Endodermal cell (in vitro differentiated cells): Measurements from ENCODE around the gene GRIP2. TPM values are rescaled to one million over a fixed set of nuclear protein-coding genes. Genes with fewer than 3 reads are reported as not detected.

Experiments
- DNase-seq: peaks from one replicate; pipeline ENCODE4 v3.0.0-alpha.2; 2017
- H3K27ac ChIP-seq: 2 replicates; pipeline ENCODE4 v1.5.1; 2013; ENCODE audit warnings: mild to moderate bottlenecking, low read depth, low read length, moderate library complexity
- H3K27me3 ChIP-seq: 2 replicates; pipeline ENCODE4 v1.6.1; 2013; ENCODE audit warnings: mild to moderate bottlenecking, low read length, moderate library complexity; ENCODE audit not compliant: insufficient read depth, control insufficient read depth, poor library complexity, severe bottlenecking
- H3K36me3 ChIP-seq: 2 replicates; pipeline ENCODE4 v1.7.0; 2013; ENCODE audit warnings: mild to moderate bottlenecking, low read length, moderate library complexity; ENCODE audit not compliant: control insufficient read depth, insufficient read depth
- H3K4me1 ChIP-seq: one replicate; pipeline ENCODE4 v1.7.0; 2013; ENCODE audit warnings: low read length; ENCODE audit not compliant: control insufficient read depth, insufficient read depth
- H3K4me3 ChIP-seq: 2 replicates; pipeline ENCODE4 v1.5.1; 2013; ENCODE audit warnings: mild to moderate bottlenecking, low read length, moderate library complexity
- H3K9ac ChIP-seq: 2 replicates; pipeline ENCODE4 v1.6.1; 2013; ENCODE audit warnings: mild to moderate bottlenecking, low read length, moderate library complexity; ENCODE audit not compliant: poor library complexity, severe bottlenecking; ENCODE audit errors: extremely low read depth
- H3K9me3 ChIP-seq: 2 replicates; pipeline ENCODE4 v1.6.1; 2013; ENCODE audit warnings: mild to moderate bottlenecking, low read length, moderate library complexity; ENCODE audit not compliant: control insufficient read depth
- H3K27ac Mint-ChIP-seq: 2 replicates; pipeline ENCODE4 v1.8.0; 2020; ENCODE audit warnings: mixed read lengths
- H3K27me3 Mint-ChIP-seq: 2 replicates; pipeline ENCODE4 v1.8.0; 2021; ENCODE audit warnings: mild to moderate bottlenecking, mixed read lengths; ENCODE audit not compliant: insufficient read depth
- H3K36me3 Mint-ChIP-seq: 2 replicates; pipeline ENCODE4 v1.8.0; 2020; ENCODE audit warnings: low read depth, mixed read lengths
- H3K4me1 Mint-ChIP-seq: 2 replicates; pipeline ENCODE4 v1.8.0; 2020; ENCODE audit warnings: mixed read lengths
- H3K4me3 Mint-ChIP-seq: 2 replicates; pipeline ENCODE4 v1.8.0; 2020; ENCODE audit warnings: mild to moderate bottlenecking, moderate library complexity, mixed read lengths
- H3K9me3 Mint-ChIP-seq: 2 replicates; pipeline ENCODE4 v1.8.0; 2020; ENCODE audit warnings: mild to moderate bottlenecking, mixed read lengths
- CTCF ChIP-seq: fragments of 200-600 bp; sonication (generic); conservative IDR thresholded peaks from 2 replicates; pipeline ENCODE4 v1.5.0; 2021; ENCODE audit warnings: antibody characterized with exemption, mild to moderate bottlenecking
- WGBS, 2 experiments: methylation state at CpG; one replicate each; pipeline versions ENCODE4 v1.1.5 to v1.1.7; 2013; ENCODE audit warnings: missing lambda C conversion rate in 2 of 2, mixed read lengths in 1 of 2; ENCODE audit not compliant: insufficient coverage in 1 of 2, insufficient read length in 1 of 2; 5-methylcytosine and 5-hydroxymethylcytosine counted together
- total RNA-seq, 2 donors: library from RNA; stranded (reverse); fragmentation: NEBNext Ultra II Directional in 1 of 2; extraction: Animal tissue kit (Norgen Biotek cat#: 25700) in 1 of 2; gene quantifications; 2 replicates in 1 of 2; 3 replicates in 1 of 2; pipeline ENCODE4 v1.2.1, GENCODE V29; 2021

The GRIP2 gene
- total RNA-seq, 2 donors from 2014 or later, result 2.0 to 2.2 TPM

GRCh38 chr3:14525685-14526631, 14.2 kb downstream of the GRIP2 start:
- Mint-ChIP-seq H3K27ac (no peak overlapping the region), H3K4me1 (no peaks in the 10 kb centered on the region), H3K36me3 (no peaks in the 10 kb centered on the region), H3K4me3 (no peak overlapping the region), H3K27me3 (peaks cover 1% of the 10 kb centered on the region), H3K9me3 (peaks cover 5% of the 10 kb centered on the region)
- Histone ChIP-seq H3K27me3 (no peaks in the 10 kb centered on the region), H3K4me1 (peaks cover 4% of the 10 kb centered on the region), H3K36me3 (no peaks in the 10 kb centered on the region), H3K4me3 (no peak overlapping the region), H3K9ac (no peak overlapping the region), H3K27ac (no peak overlapping the region), H3K9me3 (no peaks in the 10 kb centered on the region)
- WGBS, 2 experiments, result 72% methylated on average over 15 to 17 of the region's 17 CpGs
- DNase-seq, result peak; percentile 81
- no peak for TF ChIP-seq CTCF

GRCh38 chr3:14524920-14525660, 15.1 kb downstream of the GRIP2 start:
- H3K4me1 Mint-ChIP-seq, result no peaks in the 10 kb centered on the region
- Histone ChIP-seq H3K36me3 (no peaks in the 10 kb centered on the region), H3K4me3 (no peak overlapping the region), H3K27ac (no peak overlapping the region), H3K9ac (no peak overlapping the region), H3K4me1 (peaks cover 4% of the 10 kb centered on the region), H3K27me3 (no peaks in the 10 kb centered on the region), H3K9me3 (no peaks in the 10 kb centered on the region)
- no peaks in the 10 kb centered on the region for H3K36me3 Mint-ChIP-seq
- no peak for TF ChIP-seq CTCF
- DNase-seq, result peak; percentile 42
- 82% methylated on average over 7 to 9 of the region's 9 CpGs for WGBS, 2 experiments
- no peak overlapping the region for H3K4me3 Mint-ChIP-seq
- H3K27ac Mint-ChIP-seq, result no peak overlapping the region
- H3K27me3 Mint-ChIP-seq, result peaks cover 1% of the 10 kb centered on the region
- peaks cover 2% of the 10 kb centered on the region for H3K9me3 Mint-ChIP-seq

- H3K9me3 Mint-ChIP-seq, result no peaks in the 10 kb centered on the region
- H3K4me3 ChIP-seq, result no peak overlapping the region
- no peaks in the 10 kb centered on the region for H3K9me3 ChIP-seq
- H3K27ac ChIP-seq, result no peak overlapping the region
- no peaks in the 10 kb centered on the region for H3K27me3 ChIP-seq
- peaks cover 4% of the 10 kb centered on the region for H3K4me1 ChIP-seq
- TF ChIP-seq CTCF, result no peak
- DNase-seq, result no peak
- 92 to 94% methylated on average over 13 to 14 of the region's 14 CpGs for WGBS, 2 experiments
- no peaks in the 10 kb centered on the region for H3K27me3 Mint-ChIP-seq
- H3K27ac Mint-ChIP-seq, result no peak overlapping the region
- no peaks in the 10 kb centered on the region for H3K36me3 Mint-ChIP-seq
- H3K4me3 Mint-ChIP-seq, result no peak overlapping the region
- no peak overlapping the region for H3K9ac ChIP-seq
- H3K36me3 ChIP-seq, result no peaks in the 10 kb centered on the region
- no peaks in the 10 kb centered on the region for H3K4me1 Mint-ChIP-seq
Measured at GRCh38 chr3:14524311-14524711, 15.8 kb downstream of the GRIP2 start.
